OCI-LY1 (cell line): ENCODE results near the gene KCNK5.

Experiments
- H2AFZ ChIP-seq: fragments of 200-600 bp; sonication (generic), shearing (Covaris generic); 2 replicates; pipeline ENCODE4 v1.6.0; 2014; ENCODE audit warnings: antibody characterized with exemption, mild to moderate bottlenecking, low read length
- H3F3A ChIP-seq: fragments of 200-600 bp; sonication (generic), shearing (Covaris generic); 2 replicates; pipeline ENCODE4 v1.6.0; 2014; ENCODE audit warnings: mild to moderate bottlenecking, antibody characterized with exemption, low read length, moderate library complexity; ENCODE audit not compliant: insufficient read depth
- H3K27ac ChIP-seq: fragments of 200-600 bp; sonication (generic); 2 replicates; pipeline ENCODE4 v1.5.1; 2014; ENCODE audit warnings: low read length, mixed run types, mild to moderate bottlenecking, low read depth; ENCODE audit not compliant: poor library complexity, severe bottlenecking
- H3K27me3 ChIP-seq: fragments of 200-600 bp; sonication (generic); 2 replicates; pipeline ENCODE4 v1.6.0; 2014; ENCODE audit warnings: antibody characterized with exemption, mild to moderate bottlenecking, low read length, moderate library complexity; ENCODE audit not compliant: insufficient read depth
- H3K36me3 ChIP-seq: fragments of 200-600 bp; sonication (generic); 2 replicates; pipeline ENCODE4 v1.6.1; 2014; ENCODE audit warnings: mild to moderate bottlenecking, antibody characterized with exemption, low read length, moderate library complexity, mixed read lengths; ENCODE audit not compliant: insufficient read depth
- H3K4me1 ChIP-seq: fragments of 200-600 bp; sonication (generic); 2 replicates; pipeline ENCODE4 v1.5.1; 2014; ENCODE audit warnings: mild to moderate bottlenecking, low read length, moderate library complexity; ENCODE audit not compliant: insufficient read depth, severe bottlenecking
- H3K4me2 ChIP-seq: fragments of 200-600 bp; sonication (generic), shearing (Covaris generic); 2 replicates; pipeline ENCODE4 v1.6.1; 2014; ENCODE audit warnings: low read length
- H3K4me3 ChIP-seq: fragments of 200-600 bp; sonication (generic); 2 replicates; pipeline ENCODE4 v1.5.1; 2014; ENCODE audit warnings: low read length, low read depth, mild to moderate bottlenecking, mixed read lengths; ENCODE audit not compliant: poor library complexity, severe bottlenecking
- H3K79me2 ChIP-seq: fragments of 200-600 bp; shearing (Covaris generic); 2 replicates; pipeline ENCODE4 v1.6.1; 2016; ENCODE audit warnings: mixed run types, low read length, mixed read lengths; ENCODE audit not compliant: insufficient read depth
- H3K9ac ChIP-seq: fragments of 200-600 bp; sonication (generic), shearing (Covaris generic); 2 replicates; pipeline ENCODE4 v1.6.1; 2014; ENCODE audit warnings: mild to moderate bottlenecking, low read length, mixed read lengths
- H3K9me2 ChIP-seq: fragments of 200-600 bp; sonication (generic), shearing (Covaris generic); 2 replicates; pipeline ENCODE4 v1.6.1; 2014; ENCODE audit warnings: low read depth, mild to moderate bottlenecking, low read length, mixed read lengths
- H3K9me3 ChIP-seq: fragments of 200-600 bp; shearing (Covaris generic); 2 replicates; pipeline ENCODE4 v1.6.1; 2014; ENCODE audit warnings: low read length, mixed read lengths
- H4K20me1 ChIP-seq: fragments of 200-600 bp; sonication (generic), shearing (Covaris generic); 2 replicates; pipeline ENCODE4 v1.6.0; 2016; ENCODE audit warnings: mild to moderate bottlenecking, low read length; ENCODE audit not compliant: insufficient read depth
- EZH2 ChIP-seq: fragments of 200-600 bp; sonication (generic), shearing (Covaris generic); IDR thresholded peaks from 2 replicates; pipeline ENCODE4 v1.8.0; 2017; ENCODE audit warnings: borderline replicate concordance, mixed run types, mild to moderate bottlenecking, antibody characterized with exemption, low read length, moderate library complexity, mixed read lengths
- TF ChIP-seq, protein P1 (sequence below): fragments of 200-600 bp; sonication (generic), shearing (Covaris generic); IDR thresholded peaks from 2 replicates; pipeline ENCODE4 v1.5.1; 2017; ENCODE audit warnings: mild to moderate bottlenecking, antibody characterized with exemption, low read length, moderate library complexity, mixed read lengths

The KCNK5 gene

GRCh38 chr6:39249278-39249677, 20.0 kb upstream of the KCNK5 start:
- Histone ChIP-seq H3K9me3 (no peaks in the 10 kb centered on the region), H3K27ac (no peak overlapping the region)

DNA sequence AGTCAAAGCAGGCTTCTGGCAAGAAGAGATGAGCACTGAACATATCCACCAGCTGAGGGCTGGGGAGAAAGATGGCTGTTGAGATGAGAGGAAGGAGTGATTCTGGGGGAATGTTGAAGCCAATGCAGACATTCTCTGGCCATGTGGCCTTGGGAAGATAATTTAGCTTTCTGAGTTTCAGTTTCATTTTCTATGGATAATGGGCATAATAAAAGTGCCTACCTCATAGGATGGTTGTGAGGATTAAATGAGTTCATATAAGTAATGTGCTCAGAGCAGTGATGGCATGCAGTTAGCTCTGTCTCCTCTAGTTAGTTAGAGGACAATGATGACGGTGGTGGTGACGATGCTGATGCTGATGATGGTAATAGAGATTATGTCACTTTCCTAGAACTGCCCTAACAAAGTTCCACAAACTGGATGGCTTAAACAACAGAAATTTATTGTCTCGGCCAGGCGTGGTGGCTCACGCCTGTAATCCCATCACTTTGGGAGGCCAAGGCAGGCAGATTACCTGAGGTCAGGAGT, 18.5 kb upstream of the KCNK5 start:
- H3K9me2 ChIP-seq = no peaks in the 10 kb centered on the region
- no peak for TF ChIP-seq EZH2
- TF ChIP-seq, protein P1, sequence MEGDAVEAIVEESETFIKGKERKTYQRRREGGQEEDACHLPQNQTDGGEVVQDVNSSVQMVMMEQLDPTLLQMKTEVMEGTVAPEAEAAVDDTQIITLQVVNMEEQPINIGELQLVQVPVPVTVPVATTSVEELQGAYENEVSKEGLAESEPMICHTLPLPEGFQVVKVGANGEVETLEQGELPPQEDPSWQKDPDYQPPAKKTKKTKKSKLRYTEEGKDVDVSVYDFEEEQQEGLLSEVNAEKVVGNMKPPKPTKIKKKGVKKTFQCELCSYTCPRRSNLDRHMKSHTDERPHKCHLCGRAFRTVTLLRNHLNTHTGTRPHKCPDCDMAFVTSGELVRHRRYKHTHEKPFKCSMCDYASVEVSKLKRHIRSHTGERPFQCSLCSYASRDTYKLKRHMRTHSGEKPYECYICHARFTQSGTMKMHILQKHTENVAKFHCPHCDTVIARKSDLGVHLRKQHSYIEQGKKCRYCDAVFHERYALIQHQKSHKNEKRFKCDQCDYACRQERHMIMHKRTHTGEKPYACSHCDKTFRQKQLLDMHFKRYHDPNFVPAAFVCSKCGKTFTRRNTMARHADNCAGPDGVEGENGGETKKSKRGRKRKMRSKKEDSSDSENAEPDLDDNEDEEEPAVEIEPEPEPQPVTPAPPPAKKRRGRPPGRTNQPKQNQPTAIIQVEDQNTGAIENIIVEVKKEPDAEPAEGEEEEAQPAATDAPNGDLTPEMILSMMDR = no peak
- no peaks in the 10 kb centered on the region; the same call in none of the 2 replicates for H3K27me3 ChIP-seq
- H3K9me3 ChIP-seq = no peaks in the 10 kb centered on the region
- H2AFZ ChIP-seq = no peak overlapping the region
- H4K20me1 ChIP-seq = no peaks in the 10 kb centered on the region
- H3K4me2 ChIP-seq = no peak overlapping the region
- no peaks in the 10 kb centered on the region for H3K4me1 ChIP-seq
- H3K36me3 ChIP-seq = no peaks in the 10 kb centered on the region
- no peaks in the 10 kb centered on the region for H3K79me2 ChIP-seq
- no peaks in the 10 kb centered on the region for H3F3A ChIP-seq
- H3K4me3 ChIP-seq = no peak overlapping the region
- no peak overlapping the region for H3K27ac ChIP-seq
- no peak overlapping the region for H3K9ac ChIP-seq

More at GRCh38 chr6:39249278-39249677, 20.0 kb upstream of the KCNK5 start:
- H3K27me3 ChIP-seq = no peaks in the 10 kb centered on the region
- no peak overlapping the region for H2AFZ ChIP-seq
- TF ChIP-seq EZH2 = no peak
- H3F3A ChIP-seq = no peaks in the 10 kb centered on the region
- H3K36me3 ChIP-seq = no peaks in the 10 kb centered on the region
- H3K79me2 ChIP-seq = no peaks in the 10 kb centered on the region
- no peaks in the 10 kb centered on the region for H4K20me1 ChIP-seq
- no peak overlapping the region for H3K9ac ChIP-seq
- H3K4me1 ChIP-seq = no peaks in the 10 kb centered on the region
- H3K4me3 ChIP-seq = no peak overlapping the region
- no peaks in the 10 kb centered on the region for H3K9me2 ChIP-seq
- H3K4me2 ChIP-seq = no peak overlapping the region

- no peaks in the 10 kb centered on the region for H3K9me2 ChIP-seq
- no peak overlapping the region for H3K27ac ChIP-seq
- H3K36me3 ChIP-seq = no peaks in the 10 kb centered on the region
- H3K4me1 ChIP-seq = no peaks in the 10 kb centered on the region
- H3K9ac ChIP-seq = no peak overlapping the region
- H3K4me3 ChIP-seq = no peak overlapping the region
- H3K4me2 ChIP-seq = no peak overlapping the region
- no peaks in the 10 kb centered on the region for H3K9me3 ChIP-seq
- H3K79me2 ChIP-seq = no peaks in the 10 kb centered on the region
- H3K27me3 ChIP-seq = no peaks in the 10 kb centered on the region; the same call in none of the 2 replicates
- H2AFZ ChIP-seq = no peak overlapping the region
- no peaks in the 10 kb centered on the region for H4K20me1 ChIP-seq
- TF ChIP-seq, protein P1 = no peak
- TF ChIP-seq EZH2 = no peak
- H3F3A ChIP-seq = no peaks in the 10 kb centered on the region
These were observed 14.5 kb upstream of the KCNK5 start for GRCh38 chr6:39243809-39244208.

DNA sequence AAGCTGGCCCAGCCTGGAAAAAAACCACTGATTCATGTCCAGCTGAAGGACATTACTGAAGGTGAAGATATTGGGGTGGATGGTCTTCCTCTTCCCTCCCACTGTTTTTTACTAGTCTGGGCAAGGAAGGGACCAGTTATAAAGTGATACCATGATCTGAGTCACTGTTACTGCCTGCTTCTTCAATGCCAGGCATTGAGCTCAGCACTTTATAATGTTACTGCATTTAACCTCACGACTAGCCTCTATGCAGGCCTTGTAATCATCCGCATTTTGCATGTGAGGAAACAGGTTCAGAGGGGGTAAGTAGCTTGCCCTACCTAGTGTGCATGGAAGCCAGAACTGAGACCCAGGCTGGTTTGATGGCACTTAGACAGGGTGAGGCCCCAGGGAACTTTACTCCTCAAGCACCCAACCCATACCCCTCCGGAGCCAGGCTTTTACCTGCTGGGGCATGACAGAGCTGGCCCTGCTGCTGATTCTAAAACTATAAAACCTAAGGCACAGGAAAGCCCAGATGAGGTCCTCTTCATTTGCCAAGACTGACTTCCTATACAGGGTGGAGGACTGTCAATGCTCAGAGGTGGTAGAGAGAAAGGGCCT, 11.0 kb upstream of the KCNK5 start:
- Histone ChIP-seq H3K9me3 (no peaks in the 10 kb centered on the region), H3K79me2 (no peaks in the 10 kb centered on the region), H2AFZ (no peak overlapping the region), H4K20me1 (no peaks in the 10 kb centered on the region), H3K4me1 (no peaks in the 10 kb centered on the region), H3K36me3 (no peaks in the 10 kb centered on the region), H3F3A (no peaks in the 10 kb centered on the region), H3K4me3 (no peak overlapping the region), H3K4me2 (no peak overlapping the region), H3K9me2 (no peaks in the 10 kb centered on the region), H3K9ac (no peak overlapping the region), H3K27me3 (no peaks in the 10 kb centered on the region; the same call in none of the 2 replicates), H3K27ac (no peak overlapping the region)
- no peak for TF ChIP-seq EZH2
- TF ChIP-seq, protein P1 = no peak
